IPS-18a (cell line): Measurements from ENCODE around the gene TMEM212.

Experiments
- H3K27ac ChIP-seq: one replicate; pipeline ENCODE4 v1.5.1; 2013; ENCODE audit warnings: low read length
- H3K27me3 ChIP-seq: one replicate; pipeline ENCODE4 v1.6.1; 2013; ENCODE audit warnings: mild to moderate bottlenecking, low read length; ENCODE audit not compliant: control insufficient read depth, insufficient read depth
- H3K36me3 ChIP-seq: one replicate; pipeline ENCODE4 v1.6.1; 2013; ENCODE audit warnings: low read depth, low read length; ENCODE audit not compliant: control insufficient read depth
- H3K4me1 ChIP-seq: one replicate; pipeline ENCODE4 v1.6.1; 2013; ENCODE audit warnings: low read depth, low read length; ENCODE audit not compliant: control insufficient read depth
- H3K4me3 ChIP-seq: one replicate; pipeline ENCODE4 v1.5.1; 2013; ENCODE audit warnings: low read length
- H3K9ac ChIP-seq: one replicate; pipeline ENCODE4 v1.6.1; 2013; ENCODE audit warnings: mild to moderate bottlenecking, low read length, moderate library complexity
- H3K9me3 ChIP-seq: one replicate; pipeline ENCODE4 v1.6.1; 2013; ENCODE audit warnings: low read depth, low read length; ENCODE audit not compliant: control insufficient read depth

The TMEM212 gene

GRCh38 chr3:171806200-171807128, 36.7 kb upstream of the TMEM212 start:
- Histone ChIP-seq H3K4me1 (no peaks in the 10 kb centered on the region), H3K27me3 (peaks cover 29% of the 10 kb centered on the region), H3K4me3 (no peak overlapping the region), H3K9me3 (no peaks in the 10 kb centered on the region), H3K9ac (no peak overlapping the region), H3K27ac (no peak overlapping the region), H3K36me3 (no peaks in the 10 kb centered on the region)

GRCh38 chr3:171807129-171807675, 35.9 kb upstream of the TMEM212 start:
- Histone ChIP-seq H3K9me3 (no peaks in the 10 kb centered on the region), H3K9ac (no peak overlapping the region), H3K4me1 (no peaks in the 10 kb centered on the region), H3K27me3 (peaks cover 37% of the 10 kb centered on the region), H3K27ac (no peak overlapping the region), H3K4me3 (no peak overlapping the region), H3K36me3 (no peaks in the 10 kb centered on the region)

GRCh38 chr3:171807806-171808205, 35.3 kb upstream of the TMEM212 start:
- Histone ChIP-seq H3K9ac (no peak overlapping the region), H3K9me3 (no peaks in the 10 kb centered on the region), H3K27ac (no peak overlapping the region), H3K4me1 (no peaks in the 10 kb centered on the region), H3K27me3 (peaks cover 37% of the 10 kb centered on the region), H3K36me3 (no peaks in the 10 kb centered on the region), H3K4me3 (no peak overlapping the region)

GRCh38 chr3:171809611-171809860, 33.6 kb upstream of the TMEM212 start:
- no peak overlapping the region for H3K9ac ChIP-seq
- peak overlapping the region; percentile 68 for H3K4me3 ChIP-seq

GRCh38 chr3:171809861-171810628, 33.1 kb upstream of the TMEM212 start, which contains the start of gene PLD1:
Gene PLD1, minus strand, starts transcription at chr3:171810483. Its CDS starts 72,432 bp downstream, at chr3:171738051.
- no peaks in the 10 kb centered on the region for H3K4me1 ChIP-seq
- peaks cover 37% of the 10 kb centered on the region for H3K27me3 ChIP-seq
- H3K4me3 ChIP-seq, result peak within 1 kb of the TSS; percentile 68
- H3K27ac ChIP-seq, result no peak within 1 kb of the TSS
- no peaks in the 10 kb centered on the region for H3K36me3 ChIP-seq
- H3K9me3 ChIP-seq, result no peaks in the 10 kb centered on the region
- no peak within 1 kb of the TSS for H3K9ac ChIP-seq

More at GRCh38 chr3:171809611-171809860, 33.6 kb upstream of the TMEM212 start:
- Histone ChIP-seq H3K36me3 (no peaks in the 10 kb centered on the region), H3K27me3 (peaks cover 37% of the 10 kb centered on the region), H3K4me1 (no peaks in the 10 kb centered on the region), H3K27ac (no peak overlapping the region), H3K9me3 (no peaks in the 10 kb centered on the region)

GRCh38 chr3:171810629-171811294, 32.4 kb upstream of the TMEM212 start:
- no peaks in the 10 kb centered on the region for H3K9me3 ChIP-seq
- no peaks in the 10 kb centered on the region for H3K4me1 ChIP-seq
- no peaks in the 10 kb centered on the region for H3K36me3 ChIP-seq
- peak overlapping the region; percentile 68 for H3K4me3 ChIP-seq
- no peak overlapping the region for H3K27ac ChIP-seq
- no peak overlapping the region for H3K9ac ChIP-seq
- H3K27me3 ChIP-seq, result peaks cover 37% of the 10 kb centered on the region

- H3K9me3 ChIP-seq, result no peaks in the 10 kb centered on the region
- no peaks in the 10 kb centered on the region for H3K4me1 ChIP-seq
- H3K27ac ChIP-seq, result no peak overlapping the region
- no peak overlapping the region for H3K9ac ChIP-seq
- no peaks in the 10 kb centered on the region for H3K36me3 ChIP-seq
- H3K27me3 ChIP-seq, result peaks cover 37% of the 10 kb centered on the region
- H3K4me3 ChIP-seq, result no peak overlapping the region
Observed at GRCh38 chr3:171811295-171811912, 31.7 kb upstream of the TMEM212 start.

GRCh38 chr3:171811913-171812335, 31.2 kb upstream of the TMEM212 start:
- Histone ChIP-seq H3K9me3 (no peaks in the 10 kb centered on the region), H3K36me3 (no peaks in the 10 kb centered on the region), H3K9ac (no peak overlapping the region), H3K27ac (no peak overlapping the region), H3K27me3 (peaks cover 37% of the 10 kb centered on the region), H3K4me3 (no peak overlapping the region), H3K4me1 (no peaks in the 10 kb centered on the region)

- Histone ChIP-seq H3K4me3 (no peak overlapping the region), H3K9me3 (no peaks in the 10 kb centered on the region), H3K27ac (no peak overlapping the region), H3K9ac (no peak overlapping the region), H3K27me3 (peaks cover 37% of the 10 kb centered on the region), H3K36me3 (no peaks in the 10 kb centered on the region), H3K4me1 (no peaks in the 10 kb centered on the region)
Observed at GRCh38 chr3:171812811-171813210, 30.3 kb upstream of the TMEM212 start.

- no peaks in the 10 kb centered on the region for H3K9me3 ChIP-seq
- no peak overlapping the region for H3K9ac ChIP-seq
- no peak overlapping the region for H3K27ac ChIP-seq
- no peak overlapping the region for H3K4me3 ChIP-seq
- H3K4me1 ChIP-seq, result no peaks in the 10 kb centered on the region
- H3K36me3 ChIP-seq, result no peaks in the 10 kb centered on the region
- peaks cover 37% of the 10 kb centered on the region for H3K27me3 ChIP-seq
Observed at GRCh38 chr3:171813278-171813896, 29.8 kb upstream of the TMEM212 start.
